HFF-Myc (cell line): ENCODE measurements around the gene TRIM17.

ENCODE experiments used
- DNase-seq: peaks from one replicate; pipeline ENCODE4 v3.0.0-alpha.2; 2011; ENCODE audit warnings: low read depth; ENCODE audit errors: extremely low read depth
- H3K4me3 ChIP-seq: replicated peaks from 2 replicates; pipeline ENCODE4 v1.5.1; 2011; ENCODE audit warnings: low read depth, mild to moderate bottlenecking, control low read depth, low read length
- CTCF ChIP-seq: IDR thresholded peaks from 2 replicates; pipeline ENCODE4 v1.5.1; 2012; ENCODE audit warnings: mild to moderate bottlenecking, low read depth, low read length, control low read depth; ENCODE audit errors: missing control alignments

TRIM17 gene

GRCh38 chr1:228462560-228462959 is 45.9 kb upstream of the TRIM17 start:
- no peak overlapping the region for H3K4me3 ChIP-seq
- no peak for DNase-seq
- no peak for TF ChIP-seq CTCF

- DNase-seq = no peak
- no peak for TF ChIP-seq CTCF
- no peak overlapping the region for H3K4me3 ChIP-seq
Measured at GRCh38 chr1:228460821-228461220, 44.2 kb upstream of the TRIM17 start.

- peak; percentile 70 for TF ChIP-seq CTCF
- peak overlapping the region; percentile 81 for H3K4me3 ChIP-seq
- peak; percentile 65 for DNase-seq
Measured at GRCh38 chr1:228459091-228459993, 42.7 kb upstream of the TRIM17 start.

- TF ChIP-seq CTCF = peak; percentile 11
- DNase-seq = peak; percentile 99
- H3K4me3 ChIP-seq = peak overlapping the region; percentile 81
Measured at GRCh38 chr1:228457396-228458176, 40.9 kb upstream of the TRIM17 start.

- DNase-seq = no peak
- TF ChIP-seq CTCF = no peak
Measured at GRCh38 chr1:228457017-228457395, 40.3 kb upstream of the TRIM17 start.

GRCh38 chr1:228456252-228457016 is 39.8 kb upstream of the TRIM17 start:
- TF ChIP-seq CTCF = no peak
- DNase-seq = no peak
- peak overlapping the region; percentile 81 for H3K4me3 ChIP-seq

More at GRCh38 chr1:228457017-228457395, 40.3 kb upstream of the TRIM17 start:
- peak overlapping the region; percentile 81 for H3K4me3 ChIP-seq
